ENCODE measurements around the gene DMD. TPM values are rescaled to one million over a fixed set of nuclear protein-coding genes. Genes with fewer than 3 reads are reported as not detected.

DMD gene
- total and polyA plus RNA-seq, 2 donors (not counting 1 experiment from before 2014, with no cell fraction given) = 5.1 to 7.2 TPM

- no peak for DNase-seq (ENCODE audit: low read depth in 2 of 2)
- H3K27ac ChIP-seq (ENCODE audit: insufficient read depth, low read length) = no peak overlapping the region
- H3K9ac ChIP-seq (ENCODE audit: insufficient read depth, low read length) = no peak overlapping the region
- H3K4me2 ChIP-seq (ENCODE audit: extremely low read depth, insufficient read depth, low read length) = no peak overlapping the region
- no peak for TF ChIP-seq CTCF (conservative IDR thresholded peaks at IDR 0.05 in 1 of 2, IDR thresholded peaks at IDR 0.05 in 1 of 2; ENCODE audit: low read depth in 1 of 2, low read length in 2 of 2)
- TF ChIP-seq EZH2 (IDR thresholded peaks at IDR 0.05; ENCODE audit: low read length, missing control alignments) = no peak
- H3K4me1 ChIP-seq (ENCODE audit: control insufficient read depth, extremely low read depth, insufficient read depth, low read length) = no peaks in the 10 kb centered on the region
- no peak overlapping the region for H2AFZ ChIP-seq (ENCODE audit: low read length)
- no peaks in the 10 kb centered on the region for H3K36me3 ChIP-seq (ENCODE audit: control insufficient read depth, insufficient read depth, low read length)
- H4K20me1 ChIP-seq (ENCODE audit: control insufficient read depth, extremely low read depth, insufficient read depth, low read length) = no peaks in the 10 kb centered on the region
- no peak overlapping the region for H3K4me3 ChIP-seq (replicated peaks in 1 of 4; ENCODE audit: control extremely low read depth in 1 of 4, insufficient read depth in 1 of 4, low read depth in 3 of 4, low read length in 4 of 4)
- H3K9me3 ChIP-seq (ENCODE audit: control insufficient read depth, insufficient read depth, low read depth, low read length) = no peaks in the 10 kb centered on the region
- no peaks in the 10 kb centered on the region for H3K27me3 ChIP-seq (ENCODE audit: control insufficient read depth, insufficient read depth, low read length)
- no peaks in the 10 kb centered on the region for H3K79me2 ChIP-seq (ENCODE audit: control insufficient read depth, insufficient read depth, low read length)
Measured at GRCh38 chrX:31240982-31241381, 1970.4 kb downstream of the DMD start.

- Histone ChIP-seq H4K20me1 (ENCODE audit: control insufficient read depth, extremely low read depth, insufficient read depth, low read length) (no peaks in the 10 kb centered on the region), H3K79me2 (ENCODE audit: control insufficient read depth, insufficient read depth, low read length) (no peaks in the 10 kb centered on the region), H3K9ac (ENCODE audit: insufficient read depth, low read length) (no peak overlapping the region), H3K4me3 (replicated peaks in 1 of 4; ENCODE audit: control extremely low read depth in 1 of 4, insufficient read depth in 1 of 4, low read depth in 3 of 4, low read length in 4 of 4) (no peak overlapping the region), H3K36me3 (ENCODE audit: control insufficient read depth, insufficient read depth, low read length) (no peaks in the 10 kb centered on the region), H3K27ac (ENCODE audit: insufficient read depth, low read length) (no peak overlapping the region), H3K9me3 (ENCODE audit: control insufficient read depth, insufficient read depth, low read depth, low read length) (no peaks in the 10 kb centered on the region), H3K27me3 (ENCODE audit: control insufficient read depth, insufficient read depth, low read length) (no peaks in the 10 kb centered on the region), H3K4me1 (ENCODE audit: control insufficient read depth, extremely low read depth, insufficient read depth, low read length) (no peaks in the 10 kb centered on the region), H2AFZ (ENCODE audit: low read length) (no peak overlapping the region), H3K4me2 (ENCODE audit: extremely low read depth, insufficient read depth, low read length) (no peak overlapping the region)
- TF ChIP-seq EZH2 (IDR thresholded peaks at IDR 0.05; ENCODE audit: low read length, missing control alignments) = no peak
- TF ChIP-seq CTCF (conservative IDR thresholded peaks at IDR 0.05 in 1 of 2, IDR thresholded peaks at IDR 0.05 in 1 of 2; ENCODE audit: low read depth in 1 of 2, low read length in 2 of 2) = no peak
- DNase-seq (ENCODE audit: low read depth in 2 of 2) = no peak
Measured at GRCh38 chrX:31237189-31237588, 1974.2 kb downstream of the DMD start.

GRCh38 chrX:31236231-31236630, 1975.1 kb downstream of the DMD start:
- no peak overlapping the region for H3K27ac ChIP-seq (ENCODE audit: insufficient read depth, low read length)
- H3K27me3 ChIP-seq (ENCODE audit: control insufficient read depth, insufficient read depth, low read length) = no peaks in the 10 kb centered on the region
- no peak overlapping the region for H3K4me3 ChIP-seq (replicated peaks in 1 of 4; ENCODE audit: control extremely low read depth in 1 of 4, insufficient read depth in 1 of 4, low read depth in 3 of 4, low read length in 4 of 4)
- no peak overlapping the region for H2AFZ ChIP-seq (ENCODE audit: low read length)
- no peaks in the 10 kb centered on the region for H4K20me1 ChIP-seq (ENCODE audit: control insufficient read depth, extremely low read depth, insufficient read depth, low read length)
- no peak overlapping the region for H3K9ac ChIP-seq (ENCODE audit: insufficient read depth, low read length)
- no peaks in the 10 kb centered on the region for H3K4me1 ChIP-seq (ENCODE audit: control insufficient read depth, extremely low read depth, insufficient read depth, low read length)
- no peaks in the 10 kb centered on the region for H3K36me3 ChIP-seq (ENCODE audit: control insufficient read depth, insufficient read depth, low read length)
- DNase-seq (ENCODE audit: low read depth in 2 of 2) = no peak
- H3K9me3 ChIP-seq (ENCODE audit: control insufficient read depth, insufficient read depth, low read depth, low read length) = no peaks in the 10 kb centered on the region
- H3K4me2 ChIP-seq (ENCODE audit: extremely low read depth, insufficient read depth, low read length) = no peak overlapping the region
- no peak for TF ChIP-seq CTCF (conservative IDR thresholded peaks at IDR 0.05 in 1 of 2, IDR thresholded peaks at IDR 0.05 in 1 of 2; ENCODE audit: low read depth in 1 of 2, low read length in 2 of 2)
- no peak for TF ChIP-seq EZH2 (IDR thresholded peaks at IDR 0.05; ENCODE audit: low read length, missing control alignments)
- no peaks in the 10 kb centered on the region for H3K79me2 ChIP-seq (ENCODE audit: control insufficient read depth, insufficient read depth, low read length)
